Astrocyte (in vitro differentiated cells and primary cell): ENCODE measurements around the gene RASL11A. TPM values are rescaled to one million over a fixed set of nuclear protein-coding genes. Genes with fewer than 3 reads are reported as not detected.
"Not testable (repeated sequence)": the region's sequence is repeated elsewhere in the genome, so short reads cannot be mapped to it uniquely, and the experiment has no call there.

Experiments used
- DNase-seq: peaks from one replicate; pipeline ENCODE4 v3.0.0-alpha.2; 2010; ENCODE audit warnings: low read depth
- FAIRE-seq: peaks from 2 replicates; lab custom pipeline; 2011; peaks lifted over from hg19 to GRCh38; lab: Jason Lieb, UNC
- H2AFZ ChIP-seq: 2 replicates; pipeline ENCODE4 v1.6.0; 2012; ENCODE audit warnings: low read depth, low read length, inconsistent platforms
- H3K27ac ChIP-seq: 2 replicates; pipeline ENCODE4 v1.5.1; 2011; ENCODE audit warnings: low read depth, low read length, inconsistent platforms
- H3K27me3 ChIP-seq: 2 replicates; pipeline ENCODE4 v1.6.0; 2011; ENCODE audit warnings: low read length, inconsistent platforms; ENCODE audit not compliant: insufficient read depth
- H3K36me3 ChIP-seq: 2 replicates; pipeline ENCODE4 v1.5.1; 2011; ENCODE audit warnings: low read length, inconsistent platforms; ENCODE audit not compliant: insufficient read depth
- H3K4me1 ChIP-seq: 2 replicates; pipeline ENCODE4 v1.5.1; 2011; ENCODE audit warnings: low read length, inconsistent platforms; ENCODE audit not compliant: insufficient read depth
- H3K4me2 ChIP-seq: 2 replicates; pipeline ENCODE4 v1.6.0; 2012; ENCODE audit warnings: low read length, inconsistent platforms
- H3K4me3 ChIP-seq: 2 replicates; pipeline ENCODE4 v1.5.1; 2011; ENCODE audit warnings: low read depth, mild to moderate bottlenecking, low read length, inconsistent platforms; ENCODE audit not compliant: insufficient read depth
- H3K79me2 ChIP-seq: 2 replicates; pipeline ENCODE4 v1.6.0; 2012; ENCODE audit warnings: mild to moderate bottlenecking, low read length, inconsistent platforms; ENCODE audit not compliant: insufficient read depth
- H3K9ac ChIP-seq: 2 replicates; pipeline ENCODE4 v1.6.0; 2012; ENCODE audit warnings: mild to moderate bottlenecking, low read length, inconsistent platforms
- H3K9me3 ChIP-seq: 2 replicates; pipeline ENCODE4 v1.5.1; 2012; ENCODE audit warnings: low read depth, mild to moderate bottlenecking, low read length, inconsistent platforms; ENCODE audit not compliant: insufficient read depth
- H4K20me1 ChIP-seq: 2 replicates; pipeline ENCODE4 v1.6.0; 2012; ENCODE audit warnings: low read length, inconsistent platforms; ENCODE audit not compliant: insufficient read depth
- H3K27ac Mint-ChIP-seq: one replicate; pipeline ENCODE4 v1.8.0; 2021; ENCODE audit warnings: mild to moderate bottlenecking, mixed read lengths; ENCODE audit not compliant: unreplicated experiment
- H3K27me3 Mint-ChIP-seq: one replicate; pipeline ENCODE4 v1.8.0; 2021; ENCODE audit warnings: low read depth, mixed read lengths; ENCODE audit not compliant: unreplicated experiment
- H3K36me3 Mint-ChIP-seq: one replicate; pipeline ENCODE4 v1.8.0; 2021; ENCODE audit warnings: low read depth, mixed read lengths; ENCODE audit not compliant: unreplicated experiment
- H3K4me1 Mint-ChIP-seq: one replicate; pipeline ENCODE4 v1.8.0; 2021; ENCODE audit warnings: low read depth, mixed read lengths; ENCODE audit not compliant: unreplicated experiment
- H3K4me3 Mint-ChIP-seq: one replicate; pipeline ENCODE4 v1.8.0; 2021; ENCODE audit warnings: mild to moderate bottlenecking, moderate library complexity, mixed read lengths; ENCODE audit not compliant: unreplicated experiment
- H3K9me3 Mint-ChIP-seq: one replicate; pipeline ENCODE4 v1.8.0; 2021; ENCODE audit warnings: mild to moderate bottlenecking, mixed read lengths; ENCODE audit not compliant: unreplicated experiment
- EZH2 ChIP-seq: IDR thresholded peaks from 2 replicates; pipeline ENCODE4 v1.6.1; 2012; ENCODE audit warnings: mild to moderate bottlenecking, low read length, inconsistent platforms; ENCODE audit not compliant: insufficient read depth
- total RNA-seq: library from RNA; stranded (reverse); gene quantifications from 2 replicates; pipeline ENCODE4 v1.2.1, GENCODE V29; 2021
- TF ChIP-seq, protein P1 (sequence below): IDR thresholded peaks from 2 replicates; pipeline ENCODE4 v1.5.1; 2011; ENCODE audit warnings: low read depth, mild to moderate bottlenecking, inconsistent platforms, low read length, moderate library complexity; ENCODE audit not compliant: insufficient read depth

The RASL11A gene
- total RNA-seq, 1 donor from 2014 or later: 2.2 TPM

DNA sequence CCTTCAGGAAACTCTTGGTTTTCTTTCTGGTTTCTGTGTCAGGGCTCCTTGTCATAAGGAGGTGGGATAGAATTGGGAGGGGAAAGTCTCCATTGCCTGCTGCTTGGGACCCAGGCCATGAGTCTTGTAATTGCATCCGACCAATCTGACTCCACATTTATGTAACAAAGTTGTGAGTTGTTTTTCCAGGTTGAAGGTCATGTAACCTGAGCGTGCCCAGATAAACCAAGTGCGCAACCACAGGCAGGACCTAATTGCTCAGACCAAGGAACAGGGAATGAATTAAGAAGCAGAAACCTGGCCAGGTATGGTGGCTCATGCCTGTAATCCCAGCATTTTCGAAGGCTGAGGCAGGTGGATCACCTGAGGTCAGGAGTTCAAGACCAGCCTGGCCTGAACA is 17.8 kb downstream of the RASL11A start:
- Histone ChIP-seq H3K27ac (no peak overlapping the region), H3K79me2 (no peaks in the 10 kb centered on the region), H3K4me1 (no peaks in the 10 kb centered on the region), H3K36me3 (no peaks in the 10 kb centered on the region), H3K9me3 (no peaks in the 10 kb centered on the region), H3K9ac (no peak overlapping the region), H3K4me2 (no peak overlapping the region), H2AFZ (no peak overlapping the region), H3K27me3 (no peaks in the 10 kb centered on the region), H3K4me3 (no peak overlapping the region), H4K20me1 (no peaks in the 10 kb centered on the region)
- Mint-ChIP-seq H3K27ac (no peak overlapping the region), H3K9me3 (peaks cover 3% of the 10 kb centered on the region), H3K4me1 (no peaks in the 10 kb centered on the region), H3K27me3 (peaks cover 1% of the 10 kb centered on the region), H3K4me3 (no peak overlapping the region), H3K36me3 (peaks cover 1% of the 10 kb centered on the region)
- FAIRE-seq: no peak
- TF ChIP-seq, protein P1, sequence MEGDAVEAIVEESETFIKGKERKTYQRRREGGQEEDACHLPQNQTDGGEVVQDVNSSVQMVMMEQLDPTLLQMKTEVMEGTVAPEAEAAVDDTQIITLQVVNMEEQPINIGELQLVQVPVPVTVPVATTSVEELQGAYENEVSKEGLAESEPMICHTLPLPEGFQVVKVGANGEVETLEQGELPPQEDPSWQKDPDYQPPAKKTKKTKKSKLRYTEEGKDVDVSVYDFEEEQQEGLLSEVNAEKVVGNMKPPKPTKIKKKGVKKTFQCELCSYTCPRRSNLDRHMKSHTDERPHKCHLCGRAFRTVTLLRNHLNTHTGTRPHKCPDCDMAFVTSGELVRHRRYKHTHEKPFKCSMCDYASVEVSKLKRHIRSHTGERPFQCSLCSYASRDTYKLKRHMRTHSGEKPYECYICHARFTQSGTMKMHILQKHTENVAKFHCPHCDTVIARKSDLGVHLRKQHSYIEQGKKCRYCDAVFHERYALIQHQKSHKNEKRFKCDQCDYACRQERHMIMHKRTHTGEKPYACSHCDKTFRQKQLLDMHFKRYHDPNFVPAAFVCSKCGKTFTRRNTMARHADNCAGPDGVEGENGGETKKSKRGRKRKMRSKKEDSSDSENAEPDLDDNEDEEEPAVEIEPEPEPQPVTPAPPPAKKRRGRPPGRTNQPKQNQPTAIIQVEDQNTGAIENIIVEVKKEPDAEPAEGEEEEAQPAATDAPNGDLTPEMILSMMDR: no peak
- TF ChIP-seq EZH2: no peak
- no peak for DNase-seq

DNA sequence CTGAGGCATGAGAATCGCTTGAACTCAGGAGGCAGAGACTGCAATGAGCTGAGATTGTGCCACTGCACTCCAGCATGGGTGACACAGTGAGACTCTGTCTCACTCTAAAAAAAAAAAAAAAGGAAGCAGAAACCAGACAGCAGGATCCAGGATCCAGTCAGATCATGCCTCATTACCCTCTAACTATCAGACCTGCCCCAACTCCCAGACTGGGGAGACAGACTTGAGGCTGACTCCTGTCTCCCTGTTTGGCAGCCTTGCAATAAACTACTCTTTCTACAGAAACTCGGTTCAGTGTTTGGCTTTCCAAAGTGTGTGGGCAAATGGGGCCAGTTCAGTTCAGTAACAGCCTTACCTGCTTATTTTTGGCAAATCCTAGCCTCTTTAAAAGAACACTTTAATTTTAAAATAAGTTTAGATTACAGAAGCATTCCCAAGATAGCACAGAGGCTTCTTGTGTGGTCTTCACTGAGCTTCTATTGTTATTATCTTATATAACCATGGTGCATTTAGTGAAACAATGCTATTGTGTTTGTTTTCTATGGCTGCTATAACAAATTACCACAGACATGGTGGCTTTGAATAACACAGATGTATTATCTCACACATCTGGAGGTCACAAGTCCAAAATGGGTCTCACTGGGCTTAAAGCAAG is 18.5 kb downstream of the RASL11A start:
- no peaks in the 10 kb centered on the region for H3K9me3 ChIP-seq
- Mint-ChIP-seq H3K4me1 (no peaks in the 10 kb centered on the region), H3K36me3 (peaks cover 1% of the 10 kb centered on the region), H3K9me3 (peaks cover 3% of the 10 kb centered on the region), H3K27me3 (peaks cover 9% of the 10 kb centered on the region), H3K27ac (no peak overlapping the region), H3K4me3 (no peak overlapping the region)
- H3K4me2 ChIP-seq: no peak overlapping the region
- H3K36me3 ChIP-seq: no peaks in the 10 kb centered on the region
- H3K4me3 ChIP-seq: no peak overlapping the region
- H3K27ac ChIP-seq: no peak overlapping the region
- no peaks in the 10 kb centered on the region for H3K27me3 ChIP-seq
- no peaks in the 10 kb centered on the region for H4K20me1 ChIP-seq
- peak; percentile 61 for DNase-seq
- no peak for FAIRE-seq
- no peak for TF ChIP-seq EZH2
- TF ChIP-seq, protein P1: no peak
- H3K9ac ChIP-seq: no peak overlapping the region
- H3K79me2 ChIP-seq: no peaks in the 10 kb centered on the region
- H3K4me1 ChIP-seq: no peaks in the 10 kb centered on the region
- no peak overlapping the region for H2AFZ ChIP-seq

DNA sequence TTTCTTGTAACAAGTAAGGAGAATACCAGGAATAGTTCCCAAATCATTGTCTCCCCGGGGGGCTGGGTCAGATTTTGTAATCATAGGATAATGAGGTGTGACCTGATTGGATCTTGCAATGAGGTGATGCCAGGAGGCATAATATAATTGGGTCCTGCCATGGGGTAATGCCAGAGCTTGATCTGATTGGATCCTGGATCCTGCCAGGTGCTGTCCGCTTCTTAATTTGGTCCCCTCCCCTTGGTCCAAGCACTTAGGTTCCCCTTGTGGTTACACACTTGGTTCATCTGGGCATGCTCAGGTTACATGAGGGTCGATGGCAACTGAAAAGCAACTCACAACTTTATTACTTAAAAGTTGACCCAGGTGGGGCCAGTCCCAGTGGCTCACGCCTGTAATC is 20.1 kb downstream of the RASL11A start:
- Histone ChIP-seq H3K4me1 (no peaks in the 10 kb centered on the region), H3K36me3 (no peaks in the 10 kb centered on the region), H3K9ac (no peak overlapping the region), H3K4me2 (no peak overlapping the region), H3K79me2 (no peaks in the 10 kb centered on the region), H3K9me3 (no peaks in the 10 kb centered on the region), H4K20me1 (no peaks in the 10 kb centered on the region), H2AFZ (no peak overlapping the region), H3K4me3 (no peak overlapping the region), H3K27ac (no peak overlapping the region), H3K27me3 (peaks cover 1% of the 10 kb centered on the region)
- Mint-ChIP-seq H3K27me3 (peaks cover 17% of the 10 kb centered on the region), H3K36me3 (peaks cover 1% of the 10 kb centered on the region), H3K4me3 (no peak overlapping the region), H3K4me1 (no peaks in the 10 kb centered on the region), H3K27ac (no peak overlapping the region), H3K9me3 (peaks cover 6% of the 10 kb centered on the region)
- FAIRE-seq (no peak), DNase-seq (no peak)
- TF ChIP-seq EZH2: no peak
- TF ChIP-seq, protein P1: no peak

DNA sequence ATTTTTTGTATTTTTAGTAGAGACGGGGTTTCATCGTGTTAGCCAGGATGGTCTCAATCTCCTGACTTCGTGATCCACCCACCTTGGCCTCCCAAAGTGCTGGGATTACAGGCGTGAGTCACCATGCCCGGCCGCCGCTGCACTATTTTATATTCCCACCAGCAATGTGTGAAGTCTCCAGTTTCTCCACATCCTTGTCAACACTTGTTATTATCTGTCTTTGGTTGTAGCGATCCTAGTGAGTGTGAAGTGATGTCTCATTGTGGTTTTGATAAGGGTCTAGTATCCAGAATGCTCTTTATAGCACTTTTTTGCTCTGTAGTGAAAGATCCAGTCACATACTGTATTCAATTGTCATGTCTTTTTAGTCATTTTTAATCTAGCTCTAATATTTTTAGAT is 21.3 kb downstream of the RASL11A start:
- not testable (repeated sequence) for H3K79me2 ChIP-seq, H3K4me3 Mint-ChIP-seq, H2AFZ ChIP-seq, H3K36me3 ChIP-seq, H3K9me3 ChIP-seq, H3K27me3 ChIP-seq, H3K4me1 Mint-ChIP-seq, FAIRE-seq, H3K4me2 ChIP-seq, H3K27ac Mint-ChIP-seq, H3K9me3 Mint-ChIP-seq, H3K36me3 Mint-ChIP-seq, H3K27ac ChIP-seq, H3K4me1 ChIP-seq, H4K20me1 ChIP-seq, H3K9ac ChIP-seq, H3K4me3 ChIP-seq, DNase-seq
- H3K27me3 Mint-ChIP-seq: peaks cover 21% of the 10 kb centered on the region
